ENCODE results near the gene HDAC8.

HDAC8 gene

GRCh38 chrX:72394518-72395170 lies 178.0 kb downstream of the HDAC8 start:
- no peak overlapping the region for H3K27ac Mint-ChIP-seq
- peaks cover 2% of the 10 kb centered on the region for H3K36me3 Mint-ChIP-seq
- no peak overlapping the region for H3K4me3 Mint-ChIP-seq
- no peaks in the 10 kb centered on the region for H3K4me1 Mint-ChIP-seq
- no peaks in the 10 kb centered on the region for H3K9me3 Mint-ChIP-seq
- no peak for ATAC-seq (ENCODE audit: low read depth)
- DNase-seq (ENCODE audit: low spot score in 2 of 2): no peak
- H3K27me3 Mint-ChIP-seq: no peaks in the 10 kb centered on the region

GRCh38 chrX:72393836-72394517 lies 178.7 kb downstream of the HDAC8 start:
- H3K36me3 Mint-ChIP-seq: peaks cover 2% of the 10 kb centered on the region
- no peak overlapping the region for H3K27ac Mint-ChIP-seq
- no peaks in the 10 kb centered on the region for H3K9me3 Mint-ChIP-seq
- ATAC-seq (ENCODE audit: low read depth): no peak
- no peaks in the 10 kb centered on the region for H3K27me3 Mint-ChIP-seq
- no peak overlapping the region for H3K4me3 Mint-ChIP-seq
- no peaks in the 10 kb centered on the region for H3K4me1 Mint-ChIP-seq
- DNase-seq (ENCODE audit: low spot score in 2 of 2): no peak

GRCh38 chrX:72392816-72393800 lies 179.5 kb downstream of the HDAC8 start:
- DNase-seq (ENCODE audit: low spot score in 2 of 2) (no peak), ATAC-seq (ENCODE audit: low read depth) (no peak)
- Mint-ChIP-seq H3K27me3 (no peaks in the 10 kb centered on the region), H3K9me3 (no peaks in the 10 kb centered on the region), H3K36me3 (peaks cover 2% of the 10 kb centered on the region), H3K4me1 (no peaks in the 10 kb centered on the region), H3K4me3 (no peak overlapping the region), H3K27ac (no peak overlapping the region)

GRCh38 chrX:72392042-72392441 lies 180.6 kb downstream of the HDAC8 start:
- H3K36me3 Mint-ChIP-seq: peaks cover 3% of the 10 kb centered on the region
- ATAC-seq (ENCODE audit: low read depth) (no peak), DNase-seq (ENCODE audit: low spot score in 2 of 2) (no peak)
- H3K27me3 Mint-ChIP-seq: no peaks in the 10 kb centered on the region
- no peak overlapping the region for H3K27ac Mint-ChIP-seq
- H3K4me1 Mint-ChIP-seq: no peaks in the 10 kb centered on the region
- H3K9me3 Mint-ChIP-seq: no peaks in the 10 kb centered on the region
- H3K4me3 Mint-ChIP-seq: no peak overlapping the region

GRCh38 chrX:72387247-72387646 lies 185.4 kb downstream of the HDAC8 start:
- no peaks in the 10 kb centered on the region for H3K9me3 Mint-ChIP-seq
- ATAC-seq (ENCODE audit: low read depth) (no peak), DNase-seq (ENCODE audit: low spot score in 2 of 2) (no peak)
- no peak overlapping the region for H3K4me3 Mint-ChIP-seq
- H3K4me1 Mint-ChIP-seq: peaks cover 2% of the 10 kb centered on the region
- H3K27me3 Mint-ChIP-seq: no peaks in the 10 kb centered on the region
- H3K27ac Mint-ChIP-seq: no peak overlapping the region
- H3K36me3 Mint-ChIP-seq: peaks cover 4% of the 10 kb centered on the region

- H3K9me3 Mint-ChIP-seq: no peaks in the 10 kb centered on the region
- DNase-seq (ENCODE audit: low spot score in 2 of 2): no peak
- H3K27ac Mint-ChIP-seq: no peak overlapping the region
- H3K36me3 Mint-ChIP-seq: peaks cover 2% of the 10 kb centered on the region
- H3K27me3 Mint-ChIP-seq: no peaks in the 10 kb centered on the region
- peaks cover 2% of the 10 kb centered on the region for H3K4me1 Mint-ChIP-seq
- no peak for ATAC-seq (ENCODE audit: low read depth)
- H3K4me3 Mint-ChIP-seq: no peak overlapping the region
Measured at GRCh38 chrX:72382202-72382595, 190.4 kb downstream of the HDAC8 start.

GRCh38 chrX:72381439-72382201 lies 191.0 kb downstream of the HDAC8 start:
- H3K4me1 Mint-ChIP-seq: peaks cover 2% of the 10 kb centered on the region
- DNase-seq (ENCODE audit: low spot score in 2 of 2) (no peak), ATAC-seq (ENCODE audit: low read depth) (no peak)
- no peak overlapping the region for H3K27ac Mint-ChIP-seq
- H3K4me3 Mint-ChIP-seq: no peak overlapping the region
- no peaks in the 10 kb centered on the region for H3K27me3 Mint-ChIP-seq
- no peaks in the 10 kb centered on the region for H3K9me3 Mint-ChIP-seq
- H3K36me3 Mint-ChIP-seq: peaks cover 2% of the 10 kb centered on the region

- Mint-ChIP-seq H3K36me3 (peaks cover 2% of the 10 kb centered on the region), H3K4me3 (no peak overlapping the region), H3K27ac (no peak overlapping the region), H3K4me1 (peaks cover 3% of the 10 kb centered on the region), H3K27me3 (no peaks in the 10 kb centered on the region), H3K9me3 (no peaks in the 10 kb centered on the region)
- ATAC-seq (ENCODE audit: low read depth) (no peak), DNase-seq (ENCODE audit: low spot score in 2 of 2) (no peak)
Measured at GRCh38 chrX:72376124-72376523, 196.5 kb downstream of the HDAC8 start.

- no peak for ATAC-seq (ENCODE audit: low read depth)
- H3K27ac Mint-ChIP-seq: no peak overlapping the region
- no peaks in the 10 kb centered on the region for H3K9me3 Mint-ChIP-seq
- no peak for DNase-seq (ENCODE audit: low spot score in 2 of 2)
- peaks cover 4% of the 10 kb centered on the region for H3K36me3 Mint-ChIP-seq
- no peak overlapping the region for H3K4me3 Mint-ChIP-seq
- no peaks in the 10 kb centered on the region for H3K27me3 Mint-ChIP-seq
- H3K4me1 Mint-ChIP-seq: peaks cover 3% of the 10 kb centered on the region
Measured at GRCh38 chrX:72373136-72373535, 199.5 kb downstream of the HDAC8 start.

- no peaks in the 10 kb centered on the region for H3K27me3 Mint-ChIP-seq
- H3K4me3 Mint-ChIP-seq: no peak overlapping the region
- ATAC-seq (ENCODE audit: low read depth): no peak
- H3K4me1 Mint-ChIP-seq: peaks cover 3% of the 10 kb centered on the region
- DNase-seq (ENCODE audit: low spot score in 2 of 2): no peak
- peaks cover 4% of the 10 kb centered on the region for H3K36me3 Mint-ChIP-seq
- H3K9me3 Mint-ChIP-seq: no peaks in the 10 kb centered on the region
- no peak overlapping the region for H3K27ac Mint-ChIP-seq
Measured at GRCh38 chrX:72372735-72373134, 199.9 kb downstream of the HDAC8 start.

GRCh38 chrX:72371405-72371804 lies 201.2 kb downstream of the HDAC8 start:
- peaks cover 4% of the 10 kb centered on the region for H3K36me3 Mint-ChIP-seq
- no peak overlapping the region for H3K27ac Mint-ChIP-seq
- H3K4me1 Mint-ChIP-seq: peaks cover 3% of the 10 kb centered on the region
- H3K4me3 Mint-ChIP-seq: no peak overlapping the region
- H3K9me3 Mint-ChIP-seq: no peaks in the 10 kb centered on the region
- no peak for ATAC-seq (ENCODE audit: low read depth)
- DNase-seq (ENCODE audit: low spot score in 2 of 2): no peak
- H3K27me3 Mint-ChIP-seq: no peaks in the 10 kb centered on the region

GRCh38 chrX:72368796-72369195 lies 203.8 kb downstream of the HDAC8 start:
- H3K4me3 Mint-ChIP-seq: no peak overlapping the region
- DNase-seq (ENCODE audit: low spot score in 2 of 2): no peak
- peaks cover 3% of the 10 kb centered on the region for H3K4me1 Mint-ChIP-seq
- no peak for ATAC-seq (ENCODE audit: low read depth)
- H3K9me3 Mint-ChIP-seq: no peaks in the 10 kb centered on the region
- no peaks in the 10 kb centered on the region for H3K27me3 Mint-ChIP-seq
- peaks cover 10% of the 10 kb centered on the region for H3K36me3 Mint-ChIP-seq
- no peak overlapping the region for H3K27ac Mint-ChIP-seq

- peaks cover 3% of the 10 kb centered on the region for H3K4me1 Mint-ChIP-seq
- DNase-seq (ENCODE audit: low spot score in 2 of 2): no peak
- ATAC-seq (ENCODE audit: low read depth): no peak
- peaks cover 14% of the 10 kb centered on the region for H3K36me3 Mint-ChIP-seq
- H3K9me3 Mint-ChIP-seq: no peaks in the 10 kb centered on the region
- no peaks in the 10 kb centered on the region for H3K27me3 Mint-ChIP-seq
- no peak overlapping the region for H3K27ac Mint-ChIP-seq
- H3K4me3 Mint-ChIP-seq: no peak overlapping the region
Measured at GRCh38 chrX:72367516-72367915, 205.1 kb downstream of the HDAC8 start.
